GM12892 (cell line): ENCODE measurements around the gene CFAP20DC.

Experiments
- POLR2A ChIP-seq: IDR thresholded peaks from 2 replicates; pipeline ENCODE4 v1.6.1; 2011; ENCODE audit warnings: low read depth, low read length, control low read depth
- POLR2AphosphoS5 ChIP-seq: IDR thresholded peaks from 2 replicates; pipeline ENCODE4 v1.6.1; 2011; ENCODE audit warnings: low read depth, low read length, control low read depth

- TF ChIP-seq POLR2A (no peak), POLR2AphosphoS5 (no peak)
Observed at GRCh38 chr3:58755150-58755549, 294.7 kb downstream of the CFAP20DC start.
